ENCODE measurements around the gene KIRREL3. TPM values are rescaled to one million over a fixed set of nuclear protein-coding genes. Genes with fewer than 3 reads are reported as not detected.

Gene KIRREL3
- total RNA-seq, 1 experiment from 2014 or later, result 0.06 TPM

GRCh38 chr11:126673319-126673718 lies 327.3 kb downstream of the KIRREL3 start:
- Histone ChIP-seq H3K4me3 (no peak overlapping the region), H3K4me1 (no peaks in the 10 kb centered on the region), H3K9me3 (replicated peaks) (no peaks in the 10 kb centered on the region), H3K27me3 (no peaks in the 10 kb centered on the region), H3K27ac (no peak overlapping the region), H3K36me3 (no peaks in the 10 kb centered on the region)
- no peak for DNase-seq

GRCh38 chr11:126669416-126669815 lies 331.2 kb downstream of the KIRREL3 start:
- Histone ChIP-seq H3K27ac (no peak overlapping the region), H3K4me3 (no peak overlapping the region), H3K27me3 (no peaks in the 10 kb centered on the region), H3K9me3 (replicated peaks) (no peaks in the 10 kb centered on the region), H3K4me1 (no peaks in the 10 kb centered on the region), H3K36me3 (no peaks in the 10 kb centered on the region)
- no peak for DNase-seq

- DNase-seq, result no peak
- H3K27ac ChIP-seq, result no peak overlapping the region
- H3K27me3 ChIP-seq, result no peaks in the 10 kb centered on the region
- H3K36me3 ChIP-seq, result no peaks in the 10 kb centered on the region
- H3K4me1 ChIP-seq, result no peaks in the 10 kb centered on the region
- H3K4me3 ChIP-seq, result no peak overlapping the region
- no peaks in the 10 kb centered on the region for H3K9me3 ChIP-seq (replicated peaks)
Observed at GRCh38 chr11:126664643-126665042, 335.9 kb downstream of the KIRREL3 start.

GRCh38 chr11:126663749-126664592 lies 336.6 kb downstream of the KIRREL3 start:
- no peaks in the 10 kb centered on the region for H3K36me3 ChIP-seq
- no peak overlapping the region for H3K27ac ChIP-seq
- no peaks in the 10 kb centered on the region for H3K9me3 ChIP-seq (replicated peaks)
- H3K4me3 ChIP-seq, result no peak overlapping the region
- H3K27me3 ChIP-seq, result no peaks in the 10 kb centered on the region
- no peak for DNase-seq
- no peaks in the 10 kb centered on the region for H3K4me1 ChIP-seq

- Histone ChIP-seq H3K27ac (no peak overlapping the region), H3K36me3 (no peaks in the 10 kb centered on the region), H3K4me1 (no peaks in the 10 kb centered on the region), H3K27me3 (no peaks in the 10 kb centered on the region), H3K9me3 (replicated peaks) (no peaks in the 10 kb centered on the region), H3K4me3 (no peak overlapping the region)
- no peak for DNase-seq
Observed at GRCh38 chr11:126662035-126662790, 338.4 kb downstream of the KIRREL3 start.

- DNase-seq, result no peak
- H3K27ac ChIP-seq, result no peak overlapping the region
- H3K9me3 ChIP-seq (replicated peaks), result no peaks in the 10 kb centered on the region
- no peak overlapping the region for H3K4me3 ChIP-seq
- H3K36me3 ChIP-seq, result no peaks in the 10 kb centered on the region
- no peaks in the 10 kb centered on the region for H3K27me3 ChIP-seq
- no peaks in the 10 kb centered on the region for H3K4me1 ChIP-seq
Observed at GRCh38 chr11:126660761-126661425, 339.7 kb downstream of the KIRREL3 start.

- no peaks in the 10 kb centered on the region for H3K27me3 ChIP-seq
- no peak overlapping the region for H3K4me3 ChIP-seq
- no peaks in the 10 kb centered on the region for H3K36me3 ChIP-seq
- DNase-seq, result no peak
- no peak overlapping the region for H3K27ac ChIP-seq
- H3K4me1 ChIP-seq, result no peaks in the 10 kb centered on the region
- no peaks in the 10 kb centered on the region for H3K9me3 ChIP-seq (replicated peaks)
Observed at GRCh38 chr11:126660321-126660720, 340.2 kb downstream of the KIRREL3 start.

GRCh38 chr11:126658306-126659056 lies 342.1 kb downstream of the KIRREL3 start:
- Histone ChIP-seq H3K27ac (no peak overlapping the region), H3K9me3 (replicated peaks) (no peaks in the 10 kb centered on the region), H3K36me3 (no peaks in the 10 kb centered on the region), H3K4me3 (no peak overlapping the region), H3K4me1 (no peaks in the 10 kb centered on the region), H3K27me3 (no peaks in the 10 kb centered on the region)
- no peak for DNase-seq

GRCh38 chr11:126655807-126656128 lies 344.8 kb downstream of the KIRREL3 start:
- no peak overlapping the region for H3K27ac ChIP-seq
- no peaks in the 10 kb centered on the region for H3K27me3 ChIP-seq
- H3K9me3 ChIP-seq (replicated peaks), result no peaks in the 10 kb centered on the region
- H3K4me3 ChIP-seq, result no peak overlapping the region
- no peak for DNase-seq
- no peaks in the 10 kb centered on the region for H3K36me3 ChIP-seq
- H3K4me1 ChIP-seq, result no peaks in the 10 kb centered on the region

- Histone ChIP-seq H3K4me3 (no peak overlapping the region), H3K36me3 (no peaks in the 10 kb centered on the region), H3K4me1 (no peaks in the 10 kb centered on the region), H3K27ac (no peak overlapping the region), H3K9me3 (replicated peaks) (no peaks in the 10 kb centered on the region), H3K27me3 (no peaks in the 10 kb centered on the region)
- no peak for DNase-seq
Observed at GRCh38 chr11:126654886-126655806, 345.4 kb downstream of the KIRREL3 start.

GRCh38 chr11:126653040-126653439 lies 347.5 kb downstream of the KIRREL3 start:
- Histone ChIP-seq H3K36me3 (no peaks in the 10 kb centered on the region), H3K9me3 (replicated peaks) (no peaks in the 10 kb centered on the region), H3K27ac (no peak overlapping the region), H3K4me3 (no peak overlapping the region), H3K27me3 (no peaks in the 10 kb centered on the region), H3K4me1 (no peaks in the 10 kb centered on the region)
- no peak for DNase-seq

- Histone ChIP-seq H3K4me3 (no peak overlapping the region), H3K27ac (no peak overlapping the region)
- DNase-seq, result no peak
Observed at GRCh38 chr11:126647735-126648134, 352.8 kb downstream of the KIRREL3 start.

GRCh38 chr11:126646701-126647557 lies 353.6 kb downstream of the KIRREL3 start:
- Histone ChIP-seq H3K9me3 (replicated peaks) (no peaks in the 10 kb centered on the region), H3K27me3 (no peaks in the 10 kb centered on the region), H3K4me1 (no peaks in the 10 kb centered on the region), H3K4me3 (no peak overlapping the region), H3K36me3 (no peaks in the 10 kb centered on the region), H3K27ac (no peak overlapping the region)
- no peak for DNase-seq

More at GRCh38 chr11:126647735-126648134, 352.8 kb downstream of the KIRREL3 start:
- Histone ChIP-seq H3K36me3 (no peaks in the 10 kb centered on the region), H3K4me1 (no peaks in the 10 kb centered on the region), H3K9me3 (replicated peaks) (no peaks in the 10 kb centered on the region), H3K27me3 (no peaks in the 10 kb centered on the region)
